Cardiac fibroblast (primary cell): Measurements from ENCODE around the gene PRICKLE2.

ENCODE experiments used
- DNase-seq, 2 donors: peaks; one replicate each; pipeline versions ENCODE4 v3.0.0 to v3.0.0-alpha.2; 2010; ENCODE audit warnings: low read depth in 2 of 2
- H3K4me3 ChIP-seq, 2 donors: replicated peaks in 1 of 2; 1 replicate in 1 of 2; 2 replicates in 1 of 2; pipeline ENCODE4 v1.5.1; 2011; ENCODE audit warnings: low read depth in 2 of 2, low read length in 2 of 2, mild to moderate bottlenecking in 2 of 2, moderate library complexity in 1 of 2
- CTCF ChIP-seq: IDR thresholded peaks from one replicate; pipeline ENCODE4 v1.5.1; 2011; ENCODE audit warnings: low read depth, mild to moderate bottlenecking, low read length, inconsistent platforms

The PRICKLE2 gene

GRCh38 chr3:64088408-64089205 is 136.7 kb downstream of the PRICKLE2 start:
- TF ChIP-seq CTCF = no peak
- no peak overlapping the region for H3K4me3 ChIP-seq
- peak in 1 of 2 donors; percentile 25 for DNase-seq

GRCh38 chr3:64086479-64087252 is 138.6 kb downstream of the PRICKLE2 start:
- DNase-seq = no peak
- H3K4me3 ChIP-seq = no peak overlapping the region
- TF ChIP-seq CTCF = no peak

- peak; percentile 31 to 96 for DNase-seq
- no peak overlapping the region for H3K4me3 ChIP-seq
- TF ChIP-seq CTCF = no peak
Observed at GRCh38 chr3:64084640-64085039, 140.6 kb downstream of the PRICKLE2 start.

- no peak for DNase-seq
- TF ChIP-seq CTCF = no peak
- no peak overlapping the region for H3K4me3 ChIP-seq
Observed at GRCh38 chr3:64083575-64083974, 141.7 kb downstream of the PRICKLE2 start.

- no peak for DNase-seq
- no peak overlapping the region for H3K4me3 ChIP-seq
- TF ChIP-seq CTCF = no peak
Observed at GRCh38 chr3:64082961-64083541, 142.2 kb downstream of the PRICKLE2 start.

- DNase-seq = no peak
- no peak overlapping the region for H3K4me3 ChIP-seq
- TF ChIP-seq CTCF = no peak
Observed at GRCh38 chr3:64082411-64082810, 142.9 kb downstream of the PRICKLE2 start.
